Panc1 (cell line): Measurements from ENCODE around the gene MARK2.

ENCODE experiments used
- CTCF ChIP-seq: fragments of 450-650 bp; IDR thresholded peaks from 2 replicates; pipeline ENCODE4 v1.5.1; 2017; ENCODE audit warnings: mild to moderate bottlenecking
- POLR2AphosphoS5 ChIP-seq: IDR thresholded peaks from 2 replicates; pipeline ENCODE4 v1.6.1; 2012; ENCODE audit warnings: mild to moderate bottlenecking, low read depth, low read length, moderate library complexity
- REST ChIP-seq, 2 experiments: IDR thresholded peaks; 2 replicates each; pipeline ENCODE4 v1.6.1; 2011 to 2012; ENCODE audit warnings: low read depth in 2 of 2, control low read depth in 1 of 2, low read length in 1 of 2, mild to moderate bottlenecking in 1 of 2, moderate library complexity in 1 of 2; ENCODE audit not compliant: insufficient read depth in 1 of 2
- SIN3A ChIP-seq: IDR thresholded peaks from 2 replicates; pipeline ENCODE4 v1.6.1; 2012; ENCODE audit warnings: low read depth, mild to moderate bottlenecking, low read length, moderate library complexity, borderline replicate concordance; ENCODE audit not compliant: insufficient read depth

GRCh38 chr11:63871962-63872799 lies 33.3 kb downstream of the MARK2 start:
- no peak for TF ChIP-seq CTCF
- TF ChIP-seq POLR2AphosphoS5, result no peak
- no peak for TF ChIP-seq REST (IDR thresholded peaks at IDR 0.05; ENCODE audit: insufficient read depth in 1 of 2, low read depth in 2 of 2, low read length in 1 of 2)
- TF ChIP-seq SIN3A, result no peak
